IPS-NIHi7 (cell line): Measurements from ENCODE around the gene KIF12.
A peak's percentile ranks its signal among the peaks of the same experiment; 100 is the strongest.

Experiments used
- DNase-seq: peaks from one replicate; pipeline ENCODE4 v3.0.0; 2012; ENCODE audit warnings: mixed read lengths; ENCODE audit errors: extremely low spot score

The KIF12 gene

GRCh38 chr9:114065304-114065703 is 33.8 kb downstream of the KIF12 start:
- DNase-seq, result no peak

GRCh38 chr9:114061830-114062474 is 37.1 kb downstream of the KIF12 start:
- DNase-seq, result no peak

- no peak for DNase-seq
Measured at GRCh38 chr9:114061292-114061691, 37.8 kb downstream of the KIF12 start.

DNA sequence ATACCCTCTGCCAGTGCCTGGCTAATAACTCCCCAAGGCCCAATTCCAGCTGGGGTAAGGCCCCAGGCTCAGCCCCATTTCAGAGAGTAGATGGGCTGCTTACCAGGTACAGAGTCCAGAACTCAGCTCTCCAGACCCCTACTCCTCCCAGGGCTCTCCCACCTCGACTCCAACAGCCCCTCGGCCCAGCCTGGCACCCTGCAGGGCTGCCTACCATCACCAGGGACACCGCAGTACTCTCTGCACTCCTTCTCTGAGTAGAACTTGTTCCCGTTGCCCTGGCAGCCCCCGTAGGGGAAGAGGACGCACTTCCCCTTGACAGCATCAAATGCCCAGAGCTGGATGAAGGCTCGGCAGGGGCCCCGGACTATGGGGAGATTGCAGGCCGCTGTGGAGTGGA is 38.4 kb downstream of the KIF12 start:
- no peak for DNase-seq

DNA sequence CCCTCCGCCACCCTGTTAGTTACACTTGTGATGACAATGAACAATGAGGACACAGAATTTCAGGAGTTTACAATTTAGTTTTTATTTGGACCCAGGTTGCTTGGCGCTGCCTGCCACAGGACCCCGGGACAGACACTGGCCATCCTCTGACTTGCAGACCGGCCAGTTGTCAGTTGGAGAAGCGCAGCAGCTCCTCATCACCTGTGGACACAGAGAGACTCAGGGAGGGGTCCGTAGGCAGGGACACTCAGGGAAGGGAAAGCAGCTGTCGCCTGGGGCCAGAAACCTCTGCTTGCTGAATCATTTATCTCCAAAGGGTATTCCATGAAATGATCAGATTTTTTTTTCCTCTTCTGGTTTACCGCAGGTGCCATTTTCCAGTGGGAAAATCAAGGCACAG is 39.0 kb downstream of the KIF12 start:
- DNase-seq, result no peak

GRCh38 chr9:114059047-114059803 is 39.9 kb downstream of the KIF12 start:
- DNase-seq, result no peak

- DNase-seq, result no peak
Measured at GRCh38 chr9:114058688-114059046, 40.4 kb downstream of the KIF12 start.

DNA sequence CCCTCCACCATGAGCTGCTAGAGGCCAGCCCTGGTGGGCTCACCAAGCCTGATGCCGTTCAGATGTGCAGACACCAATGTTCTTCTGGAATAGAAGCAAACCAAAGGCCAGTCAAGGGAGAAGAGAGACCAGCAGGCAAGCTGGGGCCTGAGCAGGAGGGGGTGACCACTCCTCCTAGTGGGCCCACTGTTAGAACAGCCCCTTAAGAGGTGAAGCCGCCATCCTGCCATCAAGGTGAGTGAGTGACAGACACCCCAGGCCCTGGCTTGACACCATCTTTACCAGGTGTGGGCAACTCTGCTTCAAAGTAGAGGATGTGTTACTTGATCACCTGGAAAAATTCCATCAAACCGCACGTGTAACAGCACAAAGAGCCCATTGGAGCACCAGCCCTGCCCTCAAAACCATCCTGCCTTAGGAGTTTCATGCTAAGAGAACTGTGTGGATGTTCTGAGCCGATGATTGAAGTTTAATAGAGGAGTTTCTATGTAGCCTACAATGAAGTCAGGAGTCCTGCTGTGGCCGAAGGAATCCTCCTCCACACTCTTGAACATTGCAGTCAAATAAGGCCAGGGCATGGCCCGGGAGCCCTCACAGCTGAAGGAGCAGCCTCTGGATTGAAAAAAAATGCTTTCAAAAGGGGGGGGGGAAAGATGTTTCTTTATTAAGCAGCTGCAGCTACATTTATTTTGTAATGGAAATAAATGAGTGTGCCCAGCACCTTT is 41.8 kb downstream of the KIF12 start:
- no peak for DNase-seq

- DNase-seq, result no peak
Measured at GRCh38 chr9:114056527-114056926, 42.6 kb downstream of the KIF12 start.

DNA sequence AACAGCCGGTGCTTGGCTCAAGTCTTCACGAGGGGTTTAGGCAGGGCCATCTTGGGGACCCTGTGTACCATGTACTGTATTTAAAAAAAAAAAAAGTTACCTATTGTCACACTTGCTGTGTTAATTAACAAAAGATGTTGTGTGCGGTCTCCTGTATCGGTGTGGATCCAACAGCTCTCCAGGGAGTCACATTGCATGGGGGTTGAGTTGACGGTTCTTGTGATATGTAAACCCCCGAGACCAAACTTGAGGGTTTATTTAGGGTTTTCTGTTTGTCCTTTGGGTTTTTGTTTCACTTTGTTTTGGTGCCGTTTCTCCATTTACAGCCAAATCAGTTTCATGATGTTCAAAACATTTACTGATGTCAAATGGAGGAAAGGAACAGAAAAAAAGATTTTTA is 43.2 kb downstream of the KIF12 start:
- no peak for DNase-seq

DNA sequence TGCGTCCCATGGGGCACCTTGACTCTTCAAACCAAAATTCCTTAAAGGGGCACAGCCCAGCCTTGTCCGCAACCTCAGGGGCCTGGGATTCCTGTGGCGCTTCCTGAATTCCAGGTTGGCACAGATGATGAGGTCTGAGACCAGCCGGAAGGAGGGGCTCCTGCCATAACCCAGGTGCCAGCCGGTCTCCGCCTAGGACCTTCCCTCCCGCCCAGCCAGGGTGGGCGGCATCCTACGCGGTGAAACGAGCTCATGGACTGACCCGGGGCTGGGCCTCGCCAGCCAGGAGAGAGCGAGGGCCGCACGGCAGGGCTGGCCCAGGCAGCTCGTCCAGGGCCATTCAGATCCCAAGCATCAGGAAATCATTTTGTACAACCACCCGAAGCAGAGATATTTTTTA is 44.0 kb downstream of the KIF12 start:
- DNase-seq, result no peak

GRCh38 chr9:114054191-114054690 is 44.9 kb downstream of the KIF12 start:
- DNase-seq, result no peak

- DNase-seq, result no peak
Measured at GRCh38 chr9:114053246-114054005, 45.7 kb downstream of the KIF12 start.

- no peak for DNase-seq
Measured at GRCh38 chr9:114051706-114052105, 47.4 kb downstream of the KIF12 start.

GRCh38 chr9:114051281-114051680 is 47.8 kb downstream of the KIF12 start:
- DNase-seq, result no peak

- no peak for DNase-seq
Measured at GRCh38 chr9:114050646-114051045, 48.4 kb downstream of the KIF12 start.

GRCh38 chr9:114050226-114050568 is 48.9 kb downstream of the KIF12 start:
- DNase-seq, result no peak

DNA sequence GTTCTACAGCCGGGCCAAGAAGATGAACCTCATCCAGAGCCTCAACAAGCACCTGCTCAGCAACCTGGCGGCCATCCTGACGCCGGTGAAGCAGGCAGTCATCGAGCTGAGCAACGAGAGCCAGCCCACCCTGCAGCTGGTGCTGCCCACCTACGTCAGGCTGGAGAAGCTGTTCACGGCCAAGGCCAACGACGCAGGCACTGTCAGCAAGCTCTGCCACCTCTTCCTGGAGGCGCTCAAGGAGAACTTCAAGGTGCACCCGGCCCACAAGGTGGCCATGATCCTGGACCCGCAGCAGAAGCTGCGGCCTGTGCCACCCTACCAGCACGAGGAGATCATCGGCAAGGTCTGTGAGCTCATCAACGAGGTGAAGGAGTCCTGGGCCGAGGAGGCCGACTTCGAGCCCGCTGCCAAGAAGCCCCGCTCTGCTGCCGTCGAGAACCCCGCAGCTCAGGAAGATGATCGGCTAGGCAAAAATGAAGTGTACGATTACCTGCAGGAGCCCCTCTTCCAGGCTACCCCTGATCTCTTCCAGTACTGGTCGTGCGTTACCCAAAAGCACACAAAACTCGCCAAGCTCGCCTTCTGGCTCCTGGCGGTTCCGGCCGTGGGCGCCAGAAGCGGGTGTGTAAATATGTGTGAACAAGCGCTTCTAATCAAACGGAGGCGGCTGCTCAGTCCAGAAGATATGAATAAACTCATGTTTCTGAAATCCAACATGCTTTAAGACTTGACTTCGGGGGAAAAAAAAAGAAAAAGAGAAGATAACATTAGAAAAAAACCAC is 49.5 kb downstream of the KIF12 start:
- no peak for DNase-seq

- DNase-seq, result no peak
Measured at GRCh38 chr9:114048533-114049415, 50.3 kb downstream of the KIF12 start.

- peak; percentile 63 for DNase-seq
Measured at GRCh38 chr9:114047717-114048116, 51.4 kb downstream of the KIF12 start.
